Measurements from ENCODE around the gene FSTL3. TPM values are rescaled to one million over a fixed set of nuclear protein-coding genes. Genes with fewer than 3 reads are reported as not detected.
"Not testable (repeated sequence)": the region's sequence is repeated elsewhere in the genome, so short reads cannot be mapped to it uniquely, and the experiment has no call there.

Gene FSTL3
- total and polyA plus RNA-seq, 2 of the 8 experiments (the other 6 are each of a cell fraction or from before 2014, with no cell fraction given): 8.1 to 11.8 TPM

GRCh38 chr19:695352-695949 is 19.3 kb downstream of the FSTL3 start, which contains the start of gene PRSS57 (continued):
- TF ChIP-seq POLR2AphosphoS5 (IDR thresholded peaks at IDR 0.05; ENCODE audit: low read depth, low read length) (no peak), SIX5 (IDR thresholded peaks at IDR 0.05; ENCODE audit: low read depth, low read length) (no peak), YY1 (IDR thresholded peaks at IDR 0.05; ENCODE audit: low read depth, low read length) (no peak), BCL11A (IDR thresholded peaks at IDR 0.05; ENCODE audit: low read depth in 2 of 2, low read length in 2 of 2) (no peak), CREB1 (IDR thresholded peaks at IDR 0.05) (no peak)

DNA sequence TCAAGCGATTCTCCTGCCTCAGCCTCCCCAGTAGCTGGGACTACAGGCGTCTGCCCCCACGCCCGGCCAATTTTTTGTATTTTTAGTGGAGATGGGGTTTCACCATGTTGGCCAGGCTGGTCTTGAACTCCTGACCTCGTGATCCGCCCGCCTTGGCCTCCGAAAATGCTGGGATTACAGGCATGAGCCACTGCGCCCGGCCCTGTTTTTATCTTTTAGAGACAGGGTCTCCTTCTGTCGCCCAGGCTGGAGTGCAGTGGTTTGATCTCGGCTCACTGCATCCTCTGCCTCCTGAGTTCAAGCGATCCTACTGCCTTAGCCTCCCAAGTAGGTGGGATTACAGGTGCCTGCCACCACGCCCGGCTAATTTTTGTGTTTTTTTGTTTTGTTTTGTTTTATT is 22.3 kb downstream of the FSTL3 start:
- POLR2A ChIA-PET (ENCODE audit: partially characterized antibody): interaction anchor here (1.3 kb wide), 1 partner anchor 100 kb away, joined by 3 read pairs; no protein-coding TSS in a partner anchor
- H3K79me2 ChIP-seq (ENCODE audit: control insufficient read depth in 1 of 2, insufficient read depth in 2 of 2, low read length in 2 of 2); H2AK5ac ChIP-seq (ENCODE audit: low read depth, low read length); H4K91ac ChIP-seq (replicated peaks; ENCODE audit: insufficient read length, low read length); H4K20me1 ChIP-seq (replicated peaks in 1 of 2; ENCODE audit: control insufficient read depth in 1 of 2, insufficient read depth in 2 of 2, low read length in 2 of 2); FAIRE-seq; H3K9ac ChIP-seq (replicated peaks in 1 of 4; ENCODE audit: extremely low read depth in 1 of 4, low read depth in 3 of 4, low read length in 3 of 4); H4K5ac ChIP-seq (ENCODE audit: insufficient read length, low read depth, low read length); H3K27ac ChIP-seq (ENCODE audit: low read depth, low read length); H3K79me1 ChIP-seq (ENCODE audit: low read depth, low read length); H3K23ac ChIP-seq (ENCODE audit: insufficient read length); H3K4me3 ChIP-seq (ENCODE audit: extremely low read depth in 1 of 4, insufficient read depth in 2 of 4, low read depth in 3 of 4, low read length in 4 of 4); H3K14ac ChIP-seq (ENCODE audit: insufficient read length); H2BK12ac ChIP-seq (ENCODE audit: low read depth, low read length); H2BK120ac ChIP-seq (replicated peaks; ENCODE audit: low read depth, low read length); H3K4ac ChIP-seq (replicated peaks; ENCODE audit: insufficient read length, low read depth, low read length); H3K4me2 ChIP-seq (ENCODE audit: insufficient read depth in 1 of 2, low read depth in 2 of 2, low read length in 2 of 2); H2BK20ac ChIP-seq (ENCODE audit: low read length); H3K36me3 ChIP-seq (ENCODE audit: control insufficient read depth in 2 of 4, insufficient read depth in 4 of 4, low read length in 3 of 4); H3K4me1 ChIP-seq (replicated peaks in 1 of 4; ENCODE audit: control insufficient read depth in 3 of 4, insufficient read depth in 4 of 4, low read length in 3 of 4); H3K56ac ChIP-seq (replicated peaks; ENCODE audit: insufficient read length, low read depth, low read length); H2BK5ac ChIP-seq (ENCODE audit: low read depth, low read length); H3K27me3 ChIP-seq (replicated peaks in 1 of 4; ENCODE audit: control insufficient read depth in 3 of 4, extremely low read depth in 1 of 4, insufficient read depth in 3 of 4, low read length in 3 of 4); H2BK15ac ChIP-seq (ENCODE audit: low read length); H2AFZ ChIP-seq (ENCODE audit: low read length); H3K9me3 ChIP-seq (ENCODE audit: insufficient read depth in 2 of 2, low read depth in 1 of 2, low read length in 1 of 2); H3K18ac ChIP-seq (ENCODE audit: extremely low read depth, low read length); H3K23me2 ChIP-seq (ENCODE audit: low read depth, low read length); DNase-seq (ENCODE audit: low read depth in 1 of 2, low spot score in 2 of 2); H4K8ac ChIP-seq (ENCODE audit: extremely low read depth, insufficient read depth, low read length): not testable (repeated sequence)
- CTCF ChIA-PET (ENCODE audit: partially characterized antibody): interaction anchor here (0.6 to 1.9 kb wide), 3 partner anchors 9 to 272 kb away, joined by 3 to 16 read pairs (median 3); no protein-coding TSS in a partner anchor
- WGBS, 2 experiments (ENCODE audit: extremely low coverage in 1 of 2, insufficient coverage in 1 of 2, insufficient read length in 1 of 2, insufficient replicate concordance in 2 of 2, low coverage in 1 of 2, low lambda C conversion rate in 2 of 2, missing lambda C conversion rate in 1 of 2): 90% methylated on average over 15 of the region's 15 CpGs; no CpG with 5 or more reads in 1 of the 2 experiments
